ENCODE measurements around the gene OPRM1.

DNA sequence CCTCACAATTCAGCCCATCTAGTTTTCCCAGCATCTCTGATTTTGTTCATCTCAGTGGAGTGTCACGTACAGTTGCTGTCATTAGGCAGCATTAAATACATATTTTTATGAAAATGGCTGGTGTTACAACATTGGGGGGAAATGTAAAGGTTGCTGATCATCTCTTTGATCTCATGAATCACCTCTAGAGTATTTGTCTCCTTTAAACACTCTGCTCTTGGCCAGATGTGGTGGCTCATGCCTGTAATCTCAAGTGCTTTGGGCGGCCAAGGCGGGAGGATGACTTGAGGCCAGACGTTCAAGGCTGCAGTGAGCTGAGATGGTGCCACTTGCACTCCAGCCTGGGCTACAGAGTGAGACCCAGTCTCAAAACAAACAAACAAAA, 189.5 kb downstream of the OPRM1 start:
- no peak for TF ChIP-seq EP300 (IDR thresholded peaks at IDR 0.05)
- TF ChIP-seq, protein P1, sequence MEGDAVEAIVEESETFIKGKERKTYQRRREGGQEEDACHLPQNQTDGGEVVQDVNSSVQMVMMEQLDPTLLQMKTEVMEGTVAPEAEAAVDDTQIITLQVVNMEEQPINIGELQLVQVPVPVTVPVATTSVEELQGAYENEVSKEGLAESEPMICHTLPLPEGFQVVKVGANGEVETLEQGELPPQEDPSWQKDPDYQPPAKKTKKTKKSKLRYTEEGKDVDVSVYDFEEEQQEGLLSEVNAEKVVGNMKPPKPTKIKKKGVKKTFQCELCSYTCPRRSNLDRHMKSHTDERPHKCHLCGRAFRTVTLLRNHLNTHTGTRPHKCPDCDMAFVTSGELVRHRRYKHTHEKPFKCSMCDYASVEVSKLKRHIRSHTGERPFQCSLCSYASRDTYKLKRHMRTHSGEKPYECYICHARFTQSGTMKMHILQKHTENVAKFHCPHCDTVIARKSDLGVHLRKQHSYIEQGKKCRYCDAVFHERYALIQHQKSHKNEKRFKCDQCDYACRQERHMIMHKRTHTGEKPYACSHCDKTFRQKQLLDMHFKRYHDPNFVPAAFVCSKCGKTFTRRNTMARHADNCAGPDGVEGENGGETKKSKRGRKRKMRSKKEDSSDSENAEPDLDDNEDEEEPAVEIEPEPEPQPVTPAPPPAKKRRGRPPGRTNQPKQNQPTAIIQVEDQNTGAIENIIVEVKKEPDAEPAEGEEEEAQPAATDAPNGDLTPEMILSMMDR (IDR thresholded peaks at IDR 0.05), result no peak
- no peak for TF ChIP-seq POLR2A (IDR thresholded peaks at IDR 0.05)
- no peak for TF ChIP-seq POLR2AphosphoS5 (IDR thresholded peaks at IDR 0.05)
